H1 (cell line): Measurements from ENCODE around the gene DAPK2. TPM values are rescaled to one million over a fixed set of nuclear protein-coding genes. Genes with fewer than 3 reads are reported as not detected.

ENCODE experiments used
- CTCF ChIA-PET: fragments of 300-600 bp; sonication (Branson Sonifier 250); formaldehyde crosslinking; loops from one replicate; lab custom pipeline; 2021; ENCODE audit not compliant: partially characterized antibody; lab: Charles Lee
- POLR2A ChIA-PET: fragments of 300-600 bp; sonication (Branson Sonifier 250); formaldehyde crosslinking; loops from one replicate; lab custom pipeline; 2021; ENCODE audit warnings: inconsistent platforms; ENCODE audit not compliant: partially characterized antibody; lab: Charles Lee
- DNase-seq, 2 experiments: peaks; one replicate each; pipeline versions ENCODE4 v3.0.0 to v3.0.0-alpha.2; 2010 to 2022; ENCODE audit warnings: low spot score in 2 of 2, low read depth in 1 of 2, mixed read lengths in 1 of 2
- FAIRE-seq: peaks from 2 replicates; lab custom pipeline; 2011; peaks lifted over from hg19 to GRCh38; lab: Jason Lieb, UNC
- H2AFZ ChIP-seq: 2 replicates; pipeline ENCODE4 v1.8.1; 2012; ENCODE audit warnings: low read length, inconsistent platforms
- H2AK5ac ChIP-seq: 2 replicates; pipeline ENCODE4 v1.6.1; 2013; ENCODE audit warnings: low read depth, low read length
- H2BK120ac ChIP-seq: replicated peaks from 2 replicates; pipeline ENCODE3; 2013; ENCODE audit warnings: low read depth, low read length, inconsistent platforms
- H2BK12ac ChIP-seq: 2 replicates; pipeline ENCODE4 v1.6.1; 2013; ENCODE audit warnings: low read depth, low read length
- H2BK15ac ChIP-seq: 2 replicates; pipeline ENCODE4 v1.6.1; 2013; ENCODE audit warnings: low read length
- H2BK20ac ChIP-seq: 2 replicates; pipeline ENCODE4 v1.6.1; 2013; ENCODE audit warnings: low read length
- H2BK5ac ChIP-seq: 2 replicates; pipeline ENCODE4 v1.6.1; 2013; ENCODE audit warnings: low read depth, low read length
- H3K14ac ChIP-seq: 2 replicates; pipeline ENCODE4 v1.6.1; 2013; ENCODE audit warnings: inconsistent platforms; ENCODE audit not compliant: insufficient read length
- H3K18ac ChIP-seq: 2 replicates; pipeline ENCODE4 v1.6.1; 2013; ENCODE audit warnings: low read length; ENCODE audit errors: extremely low read depth
- H3K23ac ChIP-seq: 2 replicates; pipeline ENCODE4 v1.6.1; 2013; ENCODE audit warnings: inconsistent platforms; ENCODE audit not compliant: insufficient read length
- H3K23me2 ChIP-seq: 2 replicates; pipeline ENCODE4 v1.6.1; 2013; ENCODE audit warnings: low read depth, low read length
- H3K27ac ChIP-seq: 2 replicates; pipeline ENCODE4 v1.6.1; 2011; ENCODE audit warnings: low read depth, low read length, inconsistent platforms
- H3K27me3 ChIP-seq, 4 experiments: replicated peaks in 1 of 4; 1 replicate in 1 of 4; 2 replicates in 3 of 4; pipeline versions ENCODE4 v1.6.1 to v1.8.1; 2011 to 2013; ENCODE audit warnings: low read length in 3 of 4, mild to moderate bottlenecking in 3 of 4, inconsistent platforms in 2 of 4, mixed read lengths in 2 of 4, moderate library complexity in 1 of 4; ENCODE audit not compliant: control insufficient read depth in 3 of 4, insufficient read depth in 3 of 4; ENCODE audit errors: extremely low read depth in 1 of 4
- H3K36me3 ChIP-seq, 4 experiments: 2 replicates each; pipeline versions ENCODE4 v1.6.1 to v1.8.1; 2011 to 2013; ENCODE audit warnings: mild to moderate bottlenecking in 4 of 4, low read length in 3 of 4, moderate library complexity in 2 of 4, control low read depth in 1 of 4, inconsistent platforms in 1 of 4; ENCODE audit not compliant: insufficient read depth in 4 of 4, control insufficient read depth in 2 of 4
- H3K4ac ChIP-seq: replicated peaks from 2 replicates; pipeline ENCODE3; 2013; ENCODE audit warnings: low read length, low read depth, mixed read lengths, inconsistent platforms; ENCODE audit not compliant: insufficient read length
- H3K4me1 ChIP-seq, 4 experiments: replicated peaks in 1 of 4; 1 replicate in 1 of 4; 2 replicates in 3 of 4; pipeline versions ENCODE4 v1.6.1 to v1.8.1; 2011 to 2013; ENCODE audit warnings: low read length in 3 of 4, inconsistent platforms in 2 of 4, mixed read lengths in 1 of 4; ENCODE audit not compliant: insufficient read depth in 4 of 4, control insufficient read depth in 3 of 4
- H3K4me2 ChIP-seq, 2 experiments: 2 replicates each; pipeline versions ENCODE4 v1.6.1 to v1.8.1; 2011 to 2013; ENCODE audit warnings: low read depth in 2 of 2, low read length in 2 of 2, control low read depth in 1 of 2, inconsistent platforms in 1 of 2, mild to moderate bottlenecking in 1 of 2; ENCODE audit not compliant: insufficient read depth in 1 of 2
- H3K4me3 ChIP-seq, 4 experiments: fragments of 200-600, 300-600 bp in 1 of 4; sonication (generic), shearing (Covaris generic), sonication (Bioruptor Twin) in 1 of 4; 2 replicates each; pipeline versions ENCODE4 v1.5.1 to v1.8.1; 2011 to 2016; ENCODE audit warnings: low read length in 4 of 4, low read depth in 3 of 4, control low read depth in 2 of 4, inconsistent platforms in 2 of 4, mild to moderate bottlenecking in 2 of 4, mixed read lengths in 1 of 4, moderate library complexity in 1 of 4; ENCODE audit not compliant: insufficient read depth in 2 of 4; ENCODE audit errors: extremely low read depth in 1 of 4
- H3K56ac ChIP-seq: replicated peaks from 2 replicates; pipeline ENCODE3; 2013; ENCODE audit warnings: low read depth, mild to moderate bottlenecking, mixed read lengths, low read length, inconsistent platforms; ENCODE audit not compliant: insufficient read length
- H3K79me1 ChIP-seq: 2 replicates; pipeline ENCODE4 v1.6.1; 2013; ENCODE audit warnings: low read depth, low read length, control low read depth
- H3K79me2 ChIP-seq, 2 experiments: 2 replicates each; pipeline versions ENCODE4 v1.6.1 to v1.8.1; 2012 to 2013; ENCODE audit warnings: low read length in 2 of 2, mild to moderate bottlenecking in 2 of 2, inconsistent platforms in 1 of 2; ENCODE audit not compliant: insufficient read depth in 2 of 2, control insufficient read depth in 1 of 2
- H3K9ac ChIP-seq, 4 experiments: replicated peaks in 1 of 4; 1 replicate in 1 of 4; 2 replicates in 3 of 4; pipeline versions ENCODE4 v1.6.1 to v1.8.1; 2011 to 2013; ENCODE audit warnings: low read depth in 3 of 4, low read length in 3 of 4, control low read depth in 2 of 4, mild to moderate bottlenecking in 2 of 4, moderate library complexity in 2 of 4, inconsistent platforms in 1 of 4; ENCODE audit errors: extremely low read depth in 1 of 4
- H3K9me3 ChIP-seq, 2 experiments: 2 replicates each; pipeline versions ENCODE4 v1.6.1 to v1.8.1; 2012 to 2013; ENCODE audit warnings: mild to moderate bottlenecking in 2 of 2, moderate library complexity in 2 of 2, control low read depth in 1 of 2, inconsistent platforms in 1 of 2, low read depth in 1 of 2, low read length in 1 of 2, mixed read lengths in 1 of 2; ENCODE audit not compliant: insufficient read depth in 2 of 2
- H4K20me1 ChIP-seq, 2 experiments: replicated peaks in 1 of 2; 2 replicates each; pipeline versions ENCODE3 to v1.8.1; 2011 to 2013; ENCODE audit warnings: inconsistent platforms in 2 of 2, low read length in 2 of 2, mild to moderate bottlenecking in 1 of 2; ENCODE audit not compliant: insufficient read depth in 2 of 2, control insufficient read depth in 1 of 2
- H4K5ac ChIP-seq: 2 replicates; pipeline ENCODE4 v1.6.1; 2013; ENCODE audit warnings: low read length, low read depth, mixed read lengths, inconsistent platforms; ENCODE audit not compliant: insufficient read length
- H4K8ac ChIP-seq: 2 replicates; pipeline ENCODE4 v1.8.0; 2013; ENCODE audit warnings: mild to moderate bottlenecking, moderate library complexity, low read length, inconsistent platforms; ENCODE audit not compliant: insufficient read depth; ENCODE audit errors: extremely low read depth
- H4K91ac ChIP-seq: replicated peaks from 2 replicates; pipeline ENCODE3; 2013; ENCODE audit warnings: low read length, mixed read lengths, inconsistent platforms; ENCODE audit not compliant: insufficient read length
- CTBP2 ChIP-seq: IDR thresholded peaks from 2 replicates; pipeline ENCODE4 v1.7.0; 2011; ENCODE audit warnings: borderline replicate concordance, mild to moderate bottlenecking, moderate library complexity, mixed read lengths, low read length; ENCODE audit not compliant: insufficient read depth, insufficient read length
- E2F6 ChIP-seq: IDR thresholded peaks from 2 replicates; pipeline ENCODE4 v1.6.1; 2012; ENCODE audit warnings: inconsistent platforms
- EGR1 ChIP-seq: IDR thresholded peaks from 2 replicates; pipeline ENCODE4 v1.6.1; 2011; ENCODE audit warnings: low read depth, low read length, borderline replicate concordance
- GTF2F1 ChIP-seq: IDR thresholded peaks from 2 replicates; pipeline ENCODE4 v1.6.1; 2012; ENCODE audit warnings: low read depth, low read length, improper control_type of control experiment, borderline replicate concordance
- HDAC6 ChIP-seq: IDR thresholded peaks from one replicate; pipeline ENCODE4 v1.7.1; 2012; ENCODE audit warnings: low read depth, mild to moderate bottlenecking, inconsistent platforms, low read length, moderate library complexity
- KDM4A ChIP-seq: IDR thresholded peaks from one replicate; pipeline ENCODE4 v1.7.1; 2012; ENCODE audit warnings: low read depth, mild to moderate bottlenecking, moderate library complexity, low read length, inconsistent platforms; ENCODE audit not compliant: severe bottlenecking
- MAX ChIP-seq: IDR thresholded peaks from 2 replicates; pipeline ENCODE4 v1.6.1; 2012; ENCODE audit warnings: inconsistent platforms
- NRF1 ChIP-seq: IDR thresholded peaks from 2 replicates; pipeline ENCODE4 v1.6.1; 2011; ENCODE audit warnings: mild to moderate bottlenecking, low read depth, low read length, improper control_type of control experiment
- RBBP5 ChIP-seq: IDR thresholded peaks from 2 replicates; pipeline ENCODE4 v1.7.1; 2012; ENCODE audit warnings: low read depth, mild to moderate bottlenecking, inconsistent platforms, low read length, moderate library complexity, borderline replicate concordance
- RFX5 ChIP-seq: IDR thresholded peaks from 2 replicates; pipeline ENCODE4 v1.6.1; 2011; ENCODE audit warnings: low read depth, low read length, improper control_type of control experiment, borderline replicate concordance
- SAP30 ChIP-seq: fragments of 300-600 bp; sonication (generic); IDR thresholded peaks from 2 replicates; pipeline ENCODE4 v1.7.1; 2012; ENCODE audit warnings: low read length, moderate library complexity, mild to moderate bottlenecking, inconsistent platforms; ENCODE audit not compliant: insufficient read depth, insufficient replicate concordance
- SP1 ChIP-seq: IDR thresholded peaks from 2 replicates; pipeline ENCODE4 v1.6.1; 2011; ENCODE audit warnings: low read depth, low read length
- TEAD4 ChIP-seq: IDR thresholded peaks from 2 replicates; pipeline ENCODE4 v1.6.1; 2012; ENCODE audit warnings: low read depth, low read length, inconsistent platforms, mixed read lengths
- WGBS, 2 experiments: shearing (Covaris generic) in 1 of 2; methylation state at CpG; one replicate each; pipeline versions ENCODE4 v1.1.6 to v1.1.7; 2013 to 2015; ENCODE audit warnings: low lambda C conversion rate in 2 of 2, mixed read lengths in 2 of 2, inconsistent platforms in 1 of 2, low coverage in 1 of 2, missing lambda C conversion rate in 1 of 2; ENCODE audit not compliant: insufficient replicate concordance in 2 of 2, insufficient coverage in 1 of 2, insufficient read length in 1 of 2; ENCODE audit errors: extremely low coverage in 1 of 2, missing lambda C conversion rate in 1 of 2; 5-methylcytosine and 5-hydroxymethylcytosine counted together
- polyA plus RNA-seq, 7 experiments: library from polyadenylated mRNA; depleted of rRNA in 3 of 7; stranded (reverse) in 5 of 7; unstranded in 2 of 7; fragments of >200 nt in 5 of 7; fragments of 200-250 nt in 2 of 7; gene quantifications; 1 replicate in 5 of 7; 2 replicates in 1 of 7; 4 replicates in 1 of 7; pipeline versions ENCODE4 v1.2.1 to v1.2.3, GENCODE V29; 2011 to 2013; ENCODE audit warnings: missing spikeins in 2 of 7, mixed read lengths in 2 of 7
- total RNA-seq: library from RNA; stranded (reverse); fragmentation: NEBNext Ultra II Directional; extraction: Animal tissue kit (Norgen Biotek cat#: 25700); gene quantifications from 2 replicates; pipeline ENCODE4 v1.2.1, GENCODE V29; 2021

DAPK2 gene
- total and polyA plus RNA-seq, 2 of the 8 experiments (the other 6 are each of a cell fraction or from before 2014, with no cell fraction given): 1.8 to 2.9 TPM

GRCh38 chr15:64001148-64001547 lies 45.1 kb downstream of the DAPK2 start:
- H3K23me2 ChIP-seq: peaks cover 3% of the 10 kb centered on the region; the same call in 1 of the 2 replicates
- H3K79me2 ChIP-seq: no peaks in the 10 kb centered on the region
- no peak overlapping the region for H3K4me2 ChIP-seq
- 81% methylated on average over 5 of the region's 5 CpGs; no CpG with 5 or more reads in 1 of the 2 experiments for WGBS, 2 experiments
- no peak overlapping the region for H2BK12ac ChIP-seq
- no peak overlapping the region for H2BK15ac ChIP-seq
- FAIRE-seq: no peak
- no peak overlapping the region for H4K5ac ChIP-seq
- DNase-seq: no peak
- no peak overlapping the region for H2BK20ac ChIP-seq
- H3K23ac ChIP-seq: no peak overlapping the region
- H4K91ac ChIP-seq: no peak overlapping the region
- H2AK5ac ChIP-seq: no peak overlapping the region
- peaks cover 0 to 2% (median under 1%) of the 10 kb centered on the region in 4 experiments; a peak in 2 of 7 replicates for H3K4me1 ChIP-seq
- no peaks in the 10 kb centered on the region for H3K27me3 ChIP-seq
- H3K4me3 ChIP-seq: no peak overlapping the region
- no peak overlapping the region for H2AFZ ChIP-seq
- no peak overlapping the region for H3K27ac ChIP-seq
- 0 out of 2 replicates have a peak overlapping the region, but pooled peaks have one; percentile 32 for H3K18ac ChIP-seq
- ChIA-PET CTCF (interaction anchor here (0.6 to 3.5 kb wide), 7 partner anchors 10 to 245 kb away, joined by 3 to 11 read pairs (median 5); no protein-coding TSS in a partner anchor), POLR2A (no interaction called here)
- no peak overlapping the region for H2BK5ac ChIP-seq
- H3K9me3 ChIP-seq: no peaks in the 10 kb centered on the region
- no peak overlapping the region for H3K4ac ChIP-seq
- H3K36me3 ChIP-seq: no peaks in the 10 kb centered on the region
- H3K9ac ChIP-seq: no peak overlapping the region
- H4K8ac ChIP-seq: no peak overlapping the region
- H3K79me1 ChIP-seq: no peaks in the 10 kb centered on the region
- no peaks in the 10 kb centered on the region for H4K20me1 ChIP-seq
- no peak overlapping the region for H3K14ac ChIP-seq
- no peak overlapping the region for H2BK120ac ChIP-seq
- H3K56ac ChIP-seq: no peak overlapping the region
- TF ChIP-seq E2F6 (no peak), MAX (no peak), NRF1 (no peak), TEAD4 (no peak), CTBP2 (no peak), SAP30 (no peak), HDAC6 (no peak), GTF2F1 (no peak), SP1 (no peak), RFX5 (no peak), RBBP5 (no peak), KDM4A (no peak), EGR1 (no peak)
